ENCODE measurements around the gene WSB1. TPM values are rescaled to one million over a fixed set of nuclear protein-coding genes. Genes with fewer than 3 reads are reported as not detected.

WSB1 gene
- total and polyA plus RNA-seq, 2 of the 8 experiments (the other 6 are each of a cell fraction or from before 2014, with no cell fraction given): 113 to 140 TPM

DNA sequence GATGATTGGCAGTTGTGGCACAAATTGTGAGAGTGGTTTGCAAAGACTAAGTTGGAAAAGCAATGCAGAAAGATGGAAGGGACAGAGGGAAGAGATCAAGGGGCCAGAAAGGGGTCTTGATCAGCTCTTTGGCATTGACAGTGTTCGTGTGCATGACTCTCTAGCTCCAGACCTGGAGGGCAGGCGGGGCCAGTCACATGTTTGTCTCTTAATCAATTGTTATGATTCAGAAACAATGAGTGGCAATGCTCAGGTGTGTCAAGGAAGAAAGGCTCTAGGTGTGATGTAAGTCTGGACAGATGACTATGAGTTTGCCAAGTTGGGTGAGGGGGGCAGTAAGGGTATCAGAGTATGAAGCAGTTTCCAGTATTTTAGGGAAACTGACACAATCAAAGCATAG lies 32.1 kb downstream of the WSB1 start:
- no peak overlapping the region for H3K4me2 ChIP-seq (ENCODE audit: insufficient read depth in 1 of 2, low read depth in 2 of 2, low read length in 2 of 2)

More for the DNA sequence above, 32.1 kb downstream of the WSB1 start:
- Histone ChIP-seq H4K20me1 (replicated peaks in 1 of 2; ENCODE audit: control insufficient read depth in 1 of 2, insufficient read depth in 2 of 2, low read length in 2 of 2) (no peaks in the 10 kb centered on the region), H3K18ac (ENCODE audit: extremely low read depth, low read length) (no peak overlapping the region), H3K27me3 (replicated peaks in 1 of 4; ENCODE audit: control insufficient read depth in 3 of 4, extremely low read depth in 1 of 4, insufficient read depth in 3 of 4, low read length in 3 of 4) (no peaks in the 10 kb centered on the region), H3K56ac (replicated peaks; ENCODE audit: insufficient read length, low read depth, low read length) (no peak overlapping the region), H3K23me2 (ENCODE audit: low read depth, low read length) (no peaks in the 10 kb centered on the region), H4K8ac (ENCODE audit: extremely low read depth, insufficient read depth, low read length) (no peak overlapping the region), H3K36me3 (ENCODE audit: control insufficient read depth in 2 of 4, insufficient read depth in 4 of 4, low read length in 3 of 4) (no peaks in the 10 kb centered on the region), H3K79me1 (ENCODE audit: low read depth, low read length) (no peaks in the 10 kb centered on the region), H2BK12ac (ENCODE audit: low read depth, low read length) (no peak overlapping the region), H3K23ac (ENCODE audit: insufficient read length) (no peak overlapping the region), H3K27ac (ENCODE audit: low read depth, low read length) (no peak overlapping the region), H3K4me3 (ENCODE audit: extremely low read depth in 1 of 4, insufficient read depth in 2 of 4, low read depth in 3 of 4, low read length in 4 of 4) (no peak overlapping the region), H3K14ac (ENCODE audit: insufficient read length) (no peak overlapping the region), H3K9me3 (ENCODE audit: insufficient read depth in 2 of 2, low read depth in 1 of 2, low read length in 1 of 2) (no peaks in the 10 kb centered on the region), H4K5ac (ENCODE audit: insufficient read length, low read depth, low read length) (no peak overlapping the region), H2BK20ac (ENCODE audit: low read length) (no peak overlapping the region), H2BK5ac (ENCODE audit: low read depth, low read length) (no peak overlapping the region), H3K79me2 (ENCODE audit: control insufficient read depth in 1 of 2, insufficient read depth in 2 of 2, low read length in 2 of 2) (no peaks in the 10 kb centered on the region), H3K9ac (replicated peaks in 1 of 4; ENCODE audit: extremely low read depth in 1 of 4, low read depth in 3 of 4, low read length in 3 of 4) (no peak overlapping the region), H2AFZ (ENCODE audit: low read length) (no peak overlapping the region), H3K4me1 (replicated peaks in 1 of 4; ENCODE audit: control insufficient read depth in 3 of 4, insufficient read depth in 4 of 4, low read length in 3 of 4) (peaks cover 0 to 1% (median 0%) of the 10 kb centered on the region in 4 experiments; a peak in 1 of 7 replicates), H2AK5ac (ENCODE audit: low read depth, low read length) (no peak overlapping the region), H2BK15ac (ENCODE audit: low read length) (no peak overlapping the region), H3K4ac (replicated peaks; ENCODE audit: insufficient read length, low read depth, low read length) (no peak overlapping the region), H2BK120ac (replicated peaks; ENCODE audit: low read depth, low read length) (no peak overlapping the region), H4K91ac (replicated peaks; ENCODE audit: insufficient read length, low read length) (no peak overlapping the region)
- CTCF ChIA-PET (ENCODE audit: partially characterized antibody): interaction anchor here (1.1 to 2.5 kb wide), 4 partner anchors 80 to 326 kb away, joined by 3 to 11 read pairs (median 3); no protein-coding TSS in a partner anchor
- POLR2A ChIA-PET (ENCODE audit: partially characterized antibody): interaction anchor here (2.1 kb wide), 1 partner anchor 32 kb away, joined by 16 read pairs; the partner anchor contains the start of gene WSB1
- TF ChIP-seq SRF (IDR thresholded peaks at IDR 0.05; ENCODE audit: low read depth, low read length): no peak
- TF ChIP-seq CREB1 (IDR thresholded peaks at IDR 0.05): no peak
- TF ChIP-seq, protein P1, sequence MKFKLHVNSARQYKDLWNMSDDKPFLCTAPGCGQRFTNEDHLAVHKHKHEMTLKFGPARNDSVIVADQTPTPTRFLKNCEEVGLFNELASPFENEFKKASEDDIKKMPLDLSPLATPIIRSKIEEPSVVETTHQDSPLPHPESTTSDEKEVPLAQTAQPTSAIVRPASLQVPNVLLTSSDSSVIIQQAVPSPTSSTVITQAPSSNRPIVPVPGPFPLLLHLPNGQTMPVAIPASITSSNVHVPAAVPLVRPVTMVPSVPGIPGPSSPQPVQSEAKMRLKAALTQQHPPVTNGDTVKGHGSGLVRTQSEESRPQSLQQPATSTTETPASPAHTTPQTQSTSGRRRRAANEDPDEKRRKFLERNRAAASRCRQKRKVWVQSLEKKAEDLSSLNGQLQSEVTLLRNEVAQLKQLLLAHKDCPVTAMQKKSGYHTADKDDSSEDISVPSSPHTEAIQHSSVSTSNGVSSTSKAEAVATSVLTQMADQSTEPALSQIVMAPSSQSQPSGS (IDR thresholded peaks at IDR 0.05; ENCODE audit: low read length): no peak
- 91% methylated on average over 2 of the region's 2 CpGs; no CpG with 5 or more reads in 1 of the 2 experiments for WGBS, 2 experiments (ENCODE audit: extremely low coverage in 1 of 2, insufficient coverage in 1 of 2, insufficient read length in 1 of 2, insufficient replicate concordance in 2 of 2, low coverage in 1 of 2, low lambda C conversion rate in 2 of 2, missing lambda C conversion rate in 1 of 2)
- FAIRE-seq: no peak
- no peak for DNase-seq (ENCODE audit: low read depth in 1 of 2, low spot score in 2 of 2)

Data from H1 (cell line).